Measurements from ENCODE around the gene GNG14. TPM values are rescaled to one million over a fixed set of nuclear protein-coding genes. Genes with fewer than 3 reads are reported as not detected.
A peak's percentile ranks its signal among the peaks of the same experiment; 100 is the strongest.
"Not testable (repeated sequence)": the region's sequence is repeated elsewhere in the genome, so short reads cannot be mapped to it uniquely, and the experiment has no call there.

Gene GNG14
- total RNA-seq, 1 donor from 2014 or later, result not detected

GRCh38 chr19:12721656-12722565 lies 34.1 kb downstream of the GNG14 start:
- H3K36me3 ChIP-seq (ENCODE audit: control insufficient read depth, insufficient read depth, low read length), result peaks cover 10% of the 10 kb centered on the region
- H3K27me3 ChIP-seq (ENCODE audit: control insufficient read depth, insufficient read depth, low read length), result no peaks in the 10 kb centered on the region
- peak overlapping the region; percentile 89 for H3K4me3 ChIP-seq (ENCODE audit: low read depth, low read length)
- TF ChIP-seq CTCF (IDR thresholded peaks at IDR 0.05; ENCODE audit: insufficient read depth, low read length, severe bottlenecking), result no peak
- DNase-seq (ENCODE audit: low read depth) (no peak), FAIRE-seq (no peak)

GRCh38 chr19:12722566-12723380 lies 35.0 kb downstream of the GNG14 start:
- peak; percentile 94 for DNase-seq (ENCODE audit: low read depth)
- H3K36me3 ChIP-seq (ENCODE audit: control insufficient read depth, insufficient read depth, low read length), result peaks cover 9% of the 10 kb centered on the region
- no peak for TF ChIP-seq CTCF (IDR thresholded peaks at IDR 0.05; ENCODE audit: insufficient read depth, low read length, severe bottlenecking)
- H3K4me3 ChIP-seq (ENCODE audit: low read depth, low read length), result peak overlapping the region; percentile 89
- FAIRE-seq, result no peak
- no peaks in the 10 kb centered on the region for H3K27me3 ChIP-seq (ENCODE audit: control insufficient read depth, insufficient read depth, low read length)

DNA sequence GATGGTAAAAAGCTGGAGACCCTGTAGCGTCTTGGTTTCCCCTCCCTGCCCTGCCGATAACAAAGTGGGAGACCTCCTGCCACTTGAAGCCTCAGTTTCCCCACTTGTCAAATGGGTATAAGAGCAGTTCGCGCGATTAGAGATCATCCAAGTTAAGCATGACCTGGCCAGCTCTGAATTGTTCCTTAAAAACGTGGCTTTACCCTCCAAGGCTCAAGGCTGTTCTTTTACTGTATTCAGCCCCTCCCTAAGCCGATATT lies 35.5 kb downstream of the GNG14 start:
- DNase-seq (ENCODE audit: low read depth), result no peak
- TF ChIP-seq CTCF (IDR thresholded peaks at IDR 0.05; ENCODE audit: insufficient read depth, low read length, severe bottlenecking), result no peak
- peaks cover 9% of the 10 kb centered on the region for H3K36me3 ChIP-seq (ENCODE audit: control insufficient read depth, insufficient read depth, low read length)
- H3K27me3 ChIP-seq (ENCODE audit: control insufficient read depth, insufficient read depth, low read length), result no peaks in the 10 kb centered on the region
- no peak for FAIRE-seq
- H3K4me3 ChIP-seq (ENCODE audit: low read depth, low read length), result peak overlapping the region; percentile 89

DNA sequence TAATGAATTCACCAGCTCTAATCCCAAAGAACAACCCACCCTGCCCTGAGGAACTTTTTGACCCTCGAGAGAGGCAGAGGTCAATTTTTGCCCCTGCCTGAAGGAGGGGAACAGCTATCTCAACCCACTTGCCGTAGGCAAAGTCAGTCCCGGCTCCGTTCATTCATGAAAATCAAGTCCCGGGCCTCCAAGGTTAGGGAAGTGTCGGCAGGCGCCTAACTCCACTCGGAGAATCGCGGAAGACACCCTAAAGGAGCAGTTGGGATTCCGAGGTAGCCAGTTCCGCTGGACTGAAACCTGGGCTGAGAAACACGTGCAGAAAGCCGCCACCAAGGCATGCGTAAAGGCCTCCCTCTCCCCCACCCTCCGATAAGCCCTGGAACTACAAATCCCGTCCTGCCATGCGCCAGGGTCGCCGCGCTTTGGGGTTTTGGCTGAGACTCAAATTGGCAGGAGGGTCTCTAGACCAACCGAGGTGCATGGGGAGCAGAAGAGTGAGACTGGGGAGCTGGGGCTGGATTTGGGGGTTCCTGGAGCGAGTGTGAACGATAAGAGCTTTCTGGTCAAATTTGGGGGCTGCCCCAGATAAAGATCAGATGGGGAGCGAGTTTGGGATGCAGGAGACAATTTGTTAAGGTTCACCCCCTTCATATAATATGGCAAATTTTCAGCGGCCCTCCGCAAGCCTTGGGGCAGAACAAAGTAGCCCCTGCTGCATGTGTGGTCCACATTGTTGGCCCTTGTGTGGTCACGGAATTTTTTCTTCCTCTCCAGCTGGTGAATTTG lies 36.0 kb downstream of the GNG14 start, which contains the start of gene TNPO2:
Gene TNPO2, minus strand, starts transcription at position 292 of the 786 bp plus-strand sequence. CDS start 2,955 bp downstream, outside the sequence.
- Histone ChIP-seq H3K27me3 (ENCODE audit: control insufficient read depth, insufficient read depth, low read length) (no peaks in the 10 kb centered on the region), H3K4me3 (ENCODE audit: low read depth, low read length) (peak within 1 kb of the TSS; percentile 89), H3K36me3 (ENCODE audit: control insufficient read depth, insufficient read depth, low read length) (peaks cover 6% of the 10 kb centered on the region)
- FAIRE-seq (no peak), DNase-seq (ENCODE audit: low read depth) (peak; percentile 49)
- TF ChIP-seq CTCF (IDR thresholded peaks at IDR 0.05; ENCODE audit: insufficient read depth, low read length, severe bottlenecking), result no peak

DNA sequence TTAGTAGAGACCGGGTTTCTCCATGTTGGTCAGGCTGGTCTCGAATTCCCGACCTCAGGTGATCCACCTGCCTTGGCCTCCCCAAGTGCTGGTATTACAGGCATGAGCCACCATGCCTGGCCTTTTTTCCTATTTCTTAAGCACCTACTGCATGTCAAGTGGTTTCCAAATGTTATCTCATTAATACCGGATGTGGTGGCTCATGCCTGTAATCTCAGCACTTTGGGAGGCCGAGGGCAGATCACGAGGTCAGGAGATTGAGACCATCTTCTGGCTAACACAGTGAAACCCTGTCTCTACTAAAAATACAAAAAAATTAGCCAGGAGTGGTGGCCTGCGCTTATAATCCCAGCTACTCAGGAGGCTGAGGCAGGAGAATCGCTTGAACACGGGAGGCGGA lies 37.8 kb downstream of the GNG14 start:
- DNase-seq (ENCODE audit: low read depth); H3K27me3 ChIP-seq (ENCODE audit: control insufficient read depth, insufficient read depth, low read length); H3K4me3 ChIP-seq (ENCODE audit: low read depth, low read length); FAIRE-seq: not testable (repeated sequence)
- H3K36me3 ChIP-seq (ENCODE audit: control insufficient read depth, insufficient read depth, low read length), result peaks cover 11% of the 10 kb centered on the region

DNA sequence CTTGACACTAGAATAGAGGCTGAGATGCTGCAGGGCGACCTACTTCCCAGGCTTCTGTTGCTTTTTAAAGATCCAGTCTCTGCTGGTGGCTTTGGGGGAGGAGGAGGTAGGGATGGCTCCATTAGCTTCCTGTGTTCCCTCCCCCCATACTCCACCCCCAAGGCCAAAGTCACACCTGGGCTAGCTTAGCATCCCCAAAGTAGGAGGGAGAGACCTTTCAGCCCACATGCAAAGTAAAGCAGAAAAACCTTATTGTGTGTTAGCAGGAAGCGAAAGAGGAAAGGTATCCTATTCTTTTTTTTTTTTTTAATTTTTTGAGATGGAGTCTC lies 39.2 kb downstream of the GNG14 start:
- Histone ChIP-seq H3K36me3 (ENCODE audit: control insufficient read depth, insufficient read depth, low read length) (peaks cover 18% of the 10 kb centered on the region), H3K4me3 (ENCODE audit: low read depth, low read length) (no peak overlapping the region), H3K27me3 (ENCODE audit: control insufficient read depth, insufficient read depth, low read length) (no peaks in the 10 kb centered on the region)
- FAIRE-seq (no peak), DNase-seq (ENCODE audit: low read depth) (no peak)
- no peak for TF ChIP-seq CTCF (IDR thresholded peaks at IDR 0.05; ENCODE audit: insufficient read depth, low read length, severe bottlenecking)

Data from bronchial epithelial cell (primary cell).